ENCODE data around the gene CENPF. TPM values are rescaled to one million over a fixed set of nuclear protein-coding genes. Genes with fewer than 3 reads are reported as not detected.

CENPF gene
- total and polyA plus RNA-seq, 4 donors: 1.2 to 9.7 (median 1.9) TPM

DNA sequence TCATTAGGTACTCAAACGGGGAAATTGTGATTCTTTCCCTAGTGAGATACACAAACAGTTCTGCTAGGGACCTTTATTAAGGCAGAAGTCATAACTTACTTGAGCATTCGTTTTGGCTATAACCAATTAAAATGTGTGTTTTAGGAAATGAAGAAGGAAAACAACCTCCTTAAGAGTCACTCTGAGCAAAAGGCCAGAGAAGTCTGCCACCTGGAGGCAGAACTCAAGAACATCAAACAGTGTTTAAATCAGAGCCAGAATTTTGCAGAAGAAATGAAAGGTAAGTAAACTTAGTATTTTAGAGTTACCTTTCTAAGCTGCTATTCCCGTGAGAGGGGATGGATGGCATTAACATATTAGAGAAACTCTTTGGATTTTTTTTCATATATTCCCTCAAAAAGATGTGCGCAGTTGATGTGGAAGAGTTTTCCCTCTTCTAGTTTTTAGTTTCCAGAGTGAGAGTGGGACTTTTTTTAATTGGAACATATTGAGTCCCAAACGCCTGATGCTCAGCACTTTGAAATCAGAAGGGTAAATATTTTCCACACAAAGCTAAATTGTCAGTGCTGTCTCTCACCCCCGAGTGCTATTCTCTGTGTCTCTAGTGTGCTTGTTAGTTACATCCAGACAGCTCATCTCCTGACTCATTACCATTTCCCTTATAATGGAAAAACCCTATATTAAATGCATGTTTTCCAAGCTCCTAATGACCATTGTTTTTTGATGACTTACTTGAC lies 34.9 kb downstream of the CENPF start:
- ATAC-seq (ENCODE audit: insufficient read depth, low FRiP score): no peak

DNA sequence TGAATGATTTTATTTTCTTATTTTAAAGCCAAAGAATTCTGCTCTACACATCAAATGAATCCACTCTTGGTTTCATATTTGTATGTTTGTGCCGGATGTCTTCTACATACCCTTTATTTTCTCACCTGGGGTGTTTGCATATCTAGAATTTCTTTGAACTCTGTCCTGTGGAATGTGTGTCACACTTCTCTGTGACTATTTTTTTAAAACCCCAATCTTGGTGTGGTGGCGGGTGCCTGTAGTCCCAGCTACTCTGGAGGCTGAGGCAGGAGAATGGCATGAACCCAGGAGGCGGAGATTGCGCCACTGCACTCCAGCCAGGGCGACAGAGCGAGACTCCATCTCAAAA lies 35.4 kb downstream of the CENPF start:
- ATAC-seq (ENCODE audit: insufficient read depth, low FRiP score): no peak
- Histone ChIP-seq H3K27ac (ENCODE audit: low read depth in 1 of 2, low read length in 1 of 2) (no peak overlapping the region), H3K36me3 (ENCODE audit: control insufficient read depth in 4 of 4, insufficient read depth in 4 of 4, low read length in 4 of 4) (peaks cover 0 to 18% (median 8%) of the 10 kb centered on the region in 4 donors), H3K9ac (ENCODE audit: insufficient read depth in 1 of 2, low read length in 2 of 2) (no peak overlapping the region), H3K4me3 (no peak overlapping the region), H3K27me3 (ENCODE audit: control insufficient read depth in 3 of 3, insufficient read depth in 3 of 3, low read length in 2 of 3) (no peaks in the 10 kb centered on the region), H3K9me3 (ENCODE audit: control insufficient read depth in 4 of 4, insufficient read depth in 3 of 4, low read length in 3 of 4) (no peaks in the 10 kb centered on the region), H3K4me1 (ENCODE audit: control insufficient read depth in 5 of 5, insufficient read depth in 5 of 5, low read length in 5 of 5) (no peaks in the 10 kb centered on the region)
- TF ChIP-seq, protein P1, sequence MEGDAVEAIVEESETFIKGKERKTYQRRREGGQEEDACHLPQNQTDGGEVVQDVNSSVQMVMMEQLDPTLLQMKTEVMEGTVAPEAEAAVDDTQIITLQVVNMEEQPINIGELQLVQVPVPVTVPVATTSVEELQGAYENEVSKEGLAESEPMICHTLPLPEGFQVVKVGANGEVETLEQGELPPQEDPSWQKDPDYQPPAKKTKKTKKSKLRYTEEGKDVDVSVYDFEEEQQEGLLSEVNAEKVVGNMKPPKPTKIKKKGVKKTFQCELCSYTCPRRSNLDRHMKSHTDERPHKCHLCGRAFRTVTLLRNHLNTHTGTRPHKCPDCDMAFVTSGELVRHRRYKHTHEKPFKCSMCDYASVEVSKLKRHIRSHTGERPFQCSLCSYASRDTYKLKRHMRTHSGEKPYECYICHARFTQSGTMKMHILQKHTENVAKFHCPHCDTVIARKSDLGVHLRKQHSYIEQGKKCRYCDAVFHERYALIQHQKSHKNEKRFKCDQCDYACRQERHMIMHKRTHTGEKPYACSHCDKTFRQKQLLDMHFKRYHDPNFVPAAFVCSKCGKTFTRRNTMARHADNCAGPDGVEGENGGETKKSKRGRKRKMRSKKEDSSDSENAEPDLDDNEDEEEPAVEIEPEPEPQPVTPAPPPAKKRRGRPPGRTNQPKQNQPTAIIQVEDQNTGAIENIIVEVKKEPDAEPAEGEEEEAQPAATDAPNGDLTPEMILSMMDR (IDR thresholded peaks at IDR 0.05; ENCODE audit: control extremely low read depth, extremely low read depth): no peak
- no peak for DNase-seq
- WGBS, 2 donors: 96 to 97% methylated on average over 6 of the region's 6 CpGs

More for the DNA sequence above, 34.9 kb downstream of the CENPF start:
- Histone ChIP-seq H3K4me3 (no peak overlapping the region), H3K9ac (ENCODE audit: insufficient read depth in 1 of 2, low read length in 2 of 2) (no peak overlapping the region), H3K27me3 (ENCODE audit: control insufficient read depth in 3 of 3, insufficient read depth in 3 of 3, low read length in 2 of 3) (no peaks in the 10 kb centered on the region), H3K4me1 (ENCODE audit: control insufficient read depth in 5 of 5, insufficient read depth in 5 of 5, low read length in 5 of 5) (no peaks in the 10 kb centered on the region), H3K36me3 (ENCODE audit: control insufficient read depth in 4 of 4, insufficient read depth in 4 of 4, low read length in 4 of 4) (peaks cover 0 to 18% (median 7%) of the 10 kb centered on the region in 4 donors), H3K9me3 (ENCODE audit: control insufficient read depth in 4 of 4, insufficient read depth in 3 of 4, low read length in 3 of 4) (no peaks in the 10 kb centered on the region), H3K27ac (ENCODE audit: low read depth in 1 of 2, low read length in 1 of 2) (no peak overlapping the region)
- 72 to 80% methylated on average over 6 of the region's 6 CpGs for WGBS, 2 donors
- TF ChIP-seq, protein P1 (IDR thresholded peaks at IDR 0.05; ENCODE audit: control extremely low read depth, extremely low read depth): peak; percentile 29
- peak in 2 of 3 donors; percentile 59 to 66 for DNase-seq

DNA sequence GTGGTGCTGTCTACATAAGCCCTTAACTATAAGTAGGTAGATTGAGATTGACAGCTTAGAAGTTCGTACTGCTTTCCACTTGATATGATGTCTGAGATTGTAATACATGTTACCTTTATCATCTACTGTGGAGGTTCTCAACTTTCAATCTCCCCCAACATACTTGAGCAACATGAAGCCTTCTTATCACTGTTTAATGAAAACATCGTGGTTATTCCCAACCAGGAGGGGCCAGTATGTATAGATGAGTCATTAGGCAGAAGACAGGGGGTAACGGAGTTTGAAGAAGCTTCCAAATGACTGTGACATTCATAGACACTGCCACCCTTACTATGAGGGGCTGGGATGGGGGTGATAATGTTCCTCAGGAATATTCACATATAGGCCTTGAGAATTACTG lies 36.0 kb downstream of the CENPF start:
- Histone ChIP-seq H3K4me1 (ENCODE audit: control insufficient read depth in 5 of 5, insufficient read depth in 5 of 5, low read length in 5 of 5) (no peaks in the 10 kb centered on the region), H3K36me3 (ENCODE audit: control insufficient read depth in 4 of 4, insufficient read depth in 4 of 4, low read length in 4 of 4) (peaks cover 0 to 15% (median 6%) of the 10 kb centered on the region in 4 donors), H3K9me3 (ENCODE audit: control insufficient read depth in 4 of 4, insufficient read depth in 3 of 4, low read length in 3 of 4) (no peaks in the 10 kb centered on the region), H3K4me3 (no peak overlapping the region), H3K27ac (ENCODE audit: low read depth in 1 of 2, low read length in 1 of 2) (no peak overlapping the region), H3K27me3 (ENCODE audit: control insufficient read depth in 3 of 3, insufficient read depth in 3 of 3, low read length in 2 of 3) (no peaks in the 10 kb centered on the region), H3K9ac (ENCODE audit: insufficient read depth in 1 of 2, low read length in 2 of 2) (no peak overlapping the region)
- ATAC-seq (ENCODE audit: insufficient read depth, low FRiP score): no peak
- DNase-seq: no peak
- TF ChIP-seq, protein P1 (IDR thresholded peaks at IDR 0.05; ENCODE audit: control extremely low read depth, extremely low read depth): no peak
- 86 to 95% methylated on average over 3 of the region's 3 CpGs for WGBS, 2 donors
